AG10803 (cell line): Measurements from ENCODE around the gene FARS2.
A peak's percentile ranks its signal among the peaks of the same experiment; 100 is the strongest.

Experiments used
- DNase-seq: peaks from one replicate; pipeline ENCODE4 v3.0.0; 2010; ENCODE audit warnings: low read depth
- H3K4me3 ChIP-seq: 2 replicates; pipeline ENCODE4 v1.5.1; 2011; ENCODE audit warnings: mild to moderate bottlenecking, low read length, control low read depth
- TF ChIP-seq, protein P1 (sequence below): conservative IDR thresholded peaks from 2 replicates; pipeline ENCODE4 v1.5.1; 2011; ENCODE audit warnings: mild to moderate bottlenecking, low read length, control low read depth, inconsistent platforms

Gene FARS2

GRCh38 chr6:5285081-5285480 is 23.8 kb downstream of the FARS2 start:
- TF ChIP-seq, protein P1, sequence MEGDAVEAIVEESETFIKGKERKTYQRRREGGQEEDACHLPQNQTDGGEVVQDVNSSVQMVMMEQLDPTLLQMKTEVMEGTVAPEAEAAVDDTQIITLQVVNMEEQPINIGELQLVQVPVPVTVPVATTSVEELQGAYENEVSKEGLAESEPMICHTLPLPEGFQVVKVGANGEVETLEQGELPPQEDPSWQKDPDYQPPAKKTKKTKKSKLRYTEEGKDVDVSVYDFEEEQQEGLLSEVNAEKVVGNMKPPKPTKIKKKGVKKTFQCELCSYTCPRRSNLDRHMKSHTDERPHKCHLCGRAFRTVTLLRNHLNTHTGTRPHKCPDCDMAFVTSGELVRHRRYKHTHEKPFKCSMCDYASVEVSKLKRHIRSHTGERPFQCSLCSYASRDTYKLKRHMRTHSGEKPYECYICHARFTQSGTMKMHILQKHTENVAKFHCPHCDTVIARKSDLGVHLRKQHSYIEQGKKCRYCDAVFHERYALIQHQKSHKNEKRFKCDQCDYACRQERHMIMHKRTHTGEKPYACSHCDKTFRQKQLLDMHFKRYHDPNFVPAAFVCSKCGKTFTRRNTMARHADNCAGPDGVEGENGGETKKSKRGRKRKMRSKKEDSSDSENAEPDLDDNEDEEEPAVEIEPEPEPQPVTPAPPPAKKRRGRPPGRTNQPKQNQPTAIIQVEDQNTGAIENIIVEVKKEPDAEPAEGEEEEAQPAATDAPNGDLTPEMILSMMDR: no peak
- DNase-seq: no peak
- no peak overlapping the region for H3K4me3 ChIP-seq

DNA sequence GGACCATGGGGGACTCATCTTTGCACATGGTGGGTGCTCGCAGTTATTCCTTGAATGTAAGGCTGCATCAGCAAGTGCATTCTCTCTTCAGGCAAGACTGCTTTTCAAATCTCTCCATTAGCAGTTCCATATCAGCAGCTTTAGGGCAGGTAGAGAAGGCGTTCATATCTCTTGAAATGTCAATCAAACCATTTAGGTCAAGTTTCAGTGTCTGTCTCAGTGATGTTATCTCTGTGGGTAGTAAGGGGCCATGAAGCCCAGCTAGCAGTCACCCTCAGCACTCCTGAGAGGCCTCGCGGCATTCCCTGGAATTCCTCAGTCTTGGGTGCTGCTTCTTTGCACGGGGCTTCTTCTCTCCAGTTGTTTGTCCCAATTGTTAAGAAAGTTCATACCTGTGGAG is 24.2 kb downstream of the FARS2 start:
- H3K4me3 ChIP-seq: no peak overlapping the region
- TF ChIP-seq, protein P1: no peak
- DNase-seq: no peak

DNA sequence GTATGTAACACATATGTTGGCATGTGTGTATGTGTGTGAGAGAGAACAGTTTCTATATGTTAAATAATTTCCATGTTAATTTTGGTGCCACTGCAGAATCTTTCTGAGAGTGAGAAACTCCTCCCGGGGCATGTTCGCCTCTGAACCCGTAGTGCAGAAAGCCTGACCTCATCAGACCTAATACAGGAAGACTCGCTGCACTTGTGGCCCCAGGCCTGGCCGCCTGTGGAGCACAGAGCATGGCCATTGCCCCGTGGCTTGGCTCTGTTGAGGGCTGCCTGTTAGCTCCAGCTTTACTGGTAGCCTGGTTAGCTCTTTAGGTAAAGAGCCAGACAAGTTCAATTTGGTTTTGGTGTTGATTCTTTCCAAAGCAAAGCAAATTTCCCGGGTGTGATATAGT is 25.5 kb downstream of the FARS2 start:
- TF ChIP-seq, protein P1: no peak
- no peak overlapping the region for H3K4me3 ChIP-seq
- no peak for DNase-seq

GRCh38 chr6:5287205-5287965 is 26.1 kb downstream of the FARS2 start:
- peak; percentile 76 for DNase-seq
- TF ChIP-seq, protein P1: no peak
- H3K4me3 ChIP-seq: no peak overlapping the region

GRCh38 chr6:5287966-5288297 is 26.6 kb downstream of the FARS2 start:
- TF ChIP-seq, protein P1: no peak
- no peak for DNase-seq
- no peak overlapping the region for H3K4me3 ChIP-seq

DNA sequence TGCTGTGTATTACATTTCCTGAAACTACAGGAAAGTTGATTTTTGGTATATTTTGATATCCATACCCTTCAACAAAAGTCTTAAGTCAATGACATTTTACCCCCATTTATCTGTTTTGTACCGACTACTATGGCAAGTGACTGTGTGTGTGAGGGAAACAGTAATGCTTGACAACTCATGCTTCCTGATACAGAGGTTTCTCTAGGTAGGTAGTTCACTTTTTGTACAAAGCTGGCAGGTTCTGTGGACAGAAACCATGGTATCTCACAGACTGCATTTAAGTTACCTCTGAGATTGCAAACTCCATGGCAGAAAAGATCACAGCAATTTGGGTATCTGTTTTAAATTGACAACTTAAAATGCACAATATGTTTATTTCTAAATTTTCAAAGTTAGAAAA is 28.8 kb downstream of the FARS2 start:
- no peak overlapping the region for H3K4me3 ChIP-seq
- TF ChIP-seq, protein P1: no peak
- DNase-seq: no peak

- DNase-seq: no peak
- H3K4me3 ChIP-seq: no peak overlapping the region
- TF ChIP-seq, protein P1: no peak
These were observed 29.2 kb downstream of the FARS2 start for GRCh38 chr6:5290500-5290899.
